Natural killer cell (primary cell): ENCODE data around the gene FBLN5. TPM values are rescaled to one million over a fixed set of nuclear protein-coding genes. Genes with fewer than 3 reads are reported as not detected.

Experiments used
- ATAC-seq, 3 donors: fragments of 150-1000 bp in 2 of 3; fragments of 200-7000 bp in 1 of 3; cut with Tn5 transposase; 1 replicate in 1 of 3; 2 replicates in 2 of 3; pipeline ENCODE4 v1.10.0; 2021; ENCODE audit warnings: mild to moderate bottlenecking in 2 of 3, moderate library complexity in 2 of 3
- DNase-seq, 2 donors: peaks; one replicate each; pipeline versions ENCODE4 v3.0.0 to v3.0.0-alpha.2; 2013 to 2021; ENCODE audit warnings: mixed read lengths in 1 of 2
- H3K27ac ChIP-seq: one replicate; pipeline ENCODE4 v1.5.1; 2013; ENCODE audit warnings: mild to moderate bottlenecking, low read length
- H3K27me3 ChIP-seq: one replicate; pipeline ENCODE4 v1.6.1; 2013; ENCODE audit warnings: low read length; ENCODE audit not compliant: control insufficient read depth, insufficient read depth
- H3K36me3 ChIP-seq: one replicate; pipeline ENCODE4 v1.6.1; 2013; ENCODE audit warnings: low read length; ENCODE audit not compliant: control insufficient read depth, insufficient read depth
- H3K4me1 ChIP-seq: one replicate; pipeline ENCODE4 v1.6.1; 2013; ENCODE audit warnings: low read length; ENCODE audit not compliant: control insufficient read depth, insufficient read depth
- H3K4me3 ChIP-seq: one replicate; pipeline ENCODE4 v1.5.1; 2013; ENCODE audit warnings: low read length
- H3K9me3 ChIP-seq: one replicate; pipeline ENCODE4 v1.6.1; 2013; ENCODE audit warnings: low read length; ENCODE audit not compliant: control insufficient read depth, insufficient read depth
- H3K27ac Mint-ChIP-seq, 2 donors: one replicate each; pipeline ENCODE4 v1.8.0; 2022; ENCODE audit warnings: mild to moderate bottlenecking in 2 of 2, mixed read lengths in 2 of 2, moderate library complexity in 1 of 2
- H3K27me3 Mint-ChIP-seq, 2 donors: one replicate each; pipeline ENCODE4 v1.8.0; 2022; ENCODE audit warnings: low read depth in 2 of 2, mixed read lengths in 2 of 2
- H3K36me3 Mint-ChIP-seq: one replicate; pipeline ENCODE4 v1.8.0; 2022; ENCODE audit warnings: mixed read lengths
- H3K4me1 Mint-ChIP-seq, 2 donors: one replicate each; pipeline ENCODE4 v1.8.0; 2022; ENCODE audit warnings: mixed read lengths in 2 of 2
- H3K4me3 Mint-ChIP-seq: one replicate; pipeline ENCODE4 v1.8.0; 2022; ENCODE audit warnings: mild to moderate bottlenecking, moderate library complexity, mixed read lengths
- H3K9me3 Mint-ChIP-seq, 2 donors: one replicate each; pipeline ENCODE4 v1.8.0; 2022; ENCODE audit warnings: mixed read lengths in 2 of 2
- CTCF ChIP-seq: fragments of 200-600 bp; IDR thresholded peaks from one replicate; pipeline ENCODE4 v1.8.0; 2022; ENCODE audit warnings: antibody characterized with exemption
- WGBS: methylation state at CpG from one replicate; pipeline ENCODE4 v1.1.7; 2013; ENCODE audit warnings: missing lambda C conversion rate; ENCODE audit not compliant: insufficient coverage; 5-methylcytosine and 5-hydroxymethylcytosine counted together
- intact Hi-C: fragments of 100-400 bp; cut with micrococcal nuclease; formaldehyde crosslinking; loops from one replicate; pipeline ENCODE4 v1.14.2; 2022
- total RNA-seq, 4 donors: library from RNA; stranded (reverse); fragments of 120-200 nt in 1 of 4; gene quantifications; one replicate each; pipeline versions ENCODE4 v1.2.3 to v1.2.4, GENCODE V29; 2013 to 2022

The FBLN5 gene
- total RNA-seq, 3 donors from 2014 or later (not counting 1 experiment from before 2014, with no cell fraction given), result 0.56 to 1.3 (median 1.1) TPM

- H3K4me1 Mint-ChIP-seq, result peaks cover 0 to 4% of the 10 kb centered on the region in 2 donors
- H3K36me3 ChIP-seq, result peaks cover 27% of the 10 kb centered on the region
- no peak overlapping the region for H3K4me3 ChIP-seq
- H3K27me3 ChIP-seq, result no peaks in the 10 kb centered on the region
- intact Hi-C loops, result no loop called here
- no peak overlapping the region for H3K27ac ChIP-seq
- no peaks in the 10 kb centered on the region for H3K9me3 Mint-ChIP-seq
- peaks cover 18% of the 10 kb centered on the region for H3K36me3 Mint-ChIP-seq
- no peaks in the 10 kb centered on the region for H3K4me1 ChIP-seq
- peak overlapping the region in 1 of 2 donors; percentile 21 for H3K27ac Mint-ChIP-seq
- no peaks in the 10 kb centered on the region for H3K9me3 ChIP-seq
- no peak for ATAC-seq
- TF ChIP-seq CTCF, result no peak
- no peaks in the 10 kb centered on the region for H3K27me3 Mint-ChIP-seq
- H3K4me3 Mint-ChIP-seq, result no peak overlapping the region
- DNase-seq, result no peak
Measured at GRCh38 chr14:91980157-91980556, 32.7 kb upstream of the FBLN5 start.

DNA sequence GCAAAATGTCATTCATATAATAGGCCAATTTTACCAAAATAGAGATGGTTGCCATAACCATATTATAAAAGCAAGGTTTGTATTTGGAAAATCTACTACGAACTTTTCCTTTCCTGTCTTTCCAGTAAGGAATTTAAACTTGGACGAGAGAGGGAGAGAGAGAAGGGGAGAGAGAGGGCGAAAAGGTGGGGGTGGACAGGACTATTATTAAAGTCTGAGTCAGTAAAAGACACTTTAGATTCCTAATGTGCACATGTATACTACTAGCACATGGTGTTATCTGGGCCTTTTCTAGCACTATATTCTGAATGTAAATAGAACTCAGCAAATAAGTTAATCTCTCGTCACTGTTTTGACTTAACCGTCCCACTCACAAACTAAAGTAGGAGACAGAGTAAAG is 30.4 kb upstream of the FBLN5 start:
- Mint-ChIP-seq H3K9me3 (no peaks in the 10 kb centered on the region), H3K4me3 (no peak overlapping the region), H3K4me1 (peaks cover 0 to under 1% of the 10 kb centered on the region in 2 donors), H3K36me3 (peaks cover 12% of the 10 kb centered on the region), H3K27me3 (no peaks in the 10 kb centered on the region), H3K27ac (no peak overlapping the region)
- 100% methylated on average over 4 of the region's 5 CpGs for WGBS
- H3K36me3 ChIP-seq, result peaks cover 34% of the 10 kb centered on the region
- ATAC-seq (no peak), DNase-seq (no peak)
- TF ChIP-seq CTCF, result no peak
- H3K4me1 ChIP-seq, result no peaks in the 10 kb centered on the region
- H3K9me3 ChIP-seq, result no peaks in the 10 kb centered on the region
- H3K27ac ChIP-seq, result no peak overlapping the region
- intact Hi-C loops, result no loop called here
- H3K27me3 ChIP-seq, result no peaks in the 10 kb centered on the region
- H3K4me3 ChIP-seq, result no peak overlapping the region

DNA sequence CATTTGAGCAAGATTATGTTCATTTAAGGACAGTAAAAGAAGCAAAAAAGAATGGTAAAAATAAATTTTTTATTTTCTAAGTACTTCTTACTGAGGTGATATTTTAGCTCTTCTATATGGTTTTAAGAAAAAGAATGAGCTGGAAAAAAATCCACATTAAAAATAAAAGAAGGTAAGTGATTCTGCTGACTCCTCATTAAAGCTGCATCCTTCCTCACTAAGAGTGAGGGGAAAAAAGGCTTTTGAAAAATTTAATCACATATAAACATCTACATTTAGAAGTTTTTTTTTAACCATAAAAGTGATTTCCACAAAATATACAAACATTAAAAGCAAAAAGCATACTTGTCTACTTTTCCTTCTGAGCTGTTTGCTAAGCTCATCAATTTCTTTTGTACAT is 28.3 kb upstream of the FBLN5 start:
- intact Hi-C loops, result no loop called here
- H3K36me3 Mint-ChIP-seq, result peaks cover 12% of the 10 kb centered on the region

More for the DNA sequence above, 28.3 kb upstream of the FBLN5 start:
- no peaks in the 10 kb centered on the region for H3K27me3 Mint-ChIP-seq
- H3K4me1 ChIP-seq, result no peaks in the 10 kb centered on the region
- no peaks in the 10 kb centered on the region for H3K9me3 Mint-ChIP-seq
- no peak overlapping the region for H3K27ac ChIP-seq
- no peaks in the 10 kb centered on the region for H3K9me3 ChIP-seq
- DNase-seq, result no peak
- TF ChIP-seq CTCF, result no peak
- no peak overlapping the region for H3K27ac Mint-ChIP-seq
- peaks cover 43% of the 10 kb centered on the region for H3K36me3 ChIP-seq
- H3K4me3 ChIP-seq, result no peak overlapping the region
- H3K4me1 Mint-ChIP-seq, result no peaks in the 10 kb centered on the region
- no peaks in the 10 kb centered on the region for H3K27me3 ChIP-seq
- H3K4me3 Mint-ChIP-seq, result no peak overlapping the region
- ATAC-seq, result no peak
